Measurements from ENCODE around the gene ETV7.
A peak's percentile ranks its signal among the peaks of the same experiment; 100 is the strongest.
"Not testable (repeated sequence)": the region's sequence is repeated elsewhere in the genome, so short reads cannot be mapped to it uniquely, and the experiment has no call there.

Gene ETV7

DNA sequence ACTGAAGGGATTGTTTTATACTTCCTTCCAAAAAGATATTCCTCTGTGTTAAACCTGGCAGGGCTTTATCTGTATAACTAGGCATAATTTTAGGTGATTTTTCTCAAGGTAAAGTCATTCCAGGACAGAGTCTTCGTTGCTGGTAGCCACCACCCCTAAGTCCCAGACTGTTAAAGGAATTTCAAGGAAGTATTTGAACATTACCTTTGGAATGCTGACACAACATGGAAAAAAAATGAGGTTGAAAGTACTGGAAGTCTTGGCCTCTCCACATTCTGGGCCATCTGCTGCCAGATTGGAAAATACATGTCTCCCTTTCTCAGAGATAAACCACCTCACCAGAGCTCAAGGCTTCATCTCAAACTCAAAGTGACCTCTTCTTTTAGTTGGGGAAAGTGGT, 27.0 kb upstream of the ETV7 start:
- Histone ChIP-seq H3K4me3 (ENCODE audit: low read depth in 1 of 2, low read length in 2 of 2) (no peak overlapping the region), H3K4me1 (ENCODE audit: control insufficient read depth in 1 of 2, insufficient read depth in 2 of 2, low read length in 2 of 2) (no peaks in the 10 kb centered on the region), H3K9me3 (ENCODE audit: control insufficient read depth in 1 of 2, low read length in 2 of 2) (no peaks in the 10 kb centered on the region), H3K36me3 (ENCODE audit: control insufficient read depth in 1 of 2, insufficient read depth in 2 of 2, low read length in 2 of 2) (no peaks in the 10 kb centered on the region), H3K27me3 (ENCODE audit: low read depth, low read length) (no peaks in the 10 kb centered on the region), H3K27ac (ENCODE audit: low read length) (no peak overlapping the region)

DNA sequence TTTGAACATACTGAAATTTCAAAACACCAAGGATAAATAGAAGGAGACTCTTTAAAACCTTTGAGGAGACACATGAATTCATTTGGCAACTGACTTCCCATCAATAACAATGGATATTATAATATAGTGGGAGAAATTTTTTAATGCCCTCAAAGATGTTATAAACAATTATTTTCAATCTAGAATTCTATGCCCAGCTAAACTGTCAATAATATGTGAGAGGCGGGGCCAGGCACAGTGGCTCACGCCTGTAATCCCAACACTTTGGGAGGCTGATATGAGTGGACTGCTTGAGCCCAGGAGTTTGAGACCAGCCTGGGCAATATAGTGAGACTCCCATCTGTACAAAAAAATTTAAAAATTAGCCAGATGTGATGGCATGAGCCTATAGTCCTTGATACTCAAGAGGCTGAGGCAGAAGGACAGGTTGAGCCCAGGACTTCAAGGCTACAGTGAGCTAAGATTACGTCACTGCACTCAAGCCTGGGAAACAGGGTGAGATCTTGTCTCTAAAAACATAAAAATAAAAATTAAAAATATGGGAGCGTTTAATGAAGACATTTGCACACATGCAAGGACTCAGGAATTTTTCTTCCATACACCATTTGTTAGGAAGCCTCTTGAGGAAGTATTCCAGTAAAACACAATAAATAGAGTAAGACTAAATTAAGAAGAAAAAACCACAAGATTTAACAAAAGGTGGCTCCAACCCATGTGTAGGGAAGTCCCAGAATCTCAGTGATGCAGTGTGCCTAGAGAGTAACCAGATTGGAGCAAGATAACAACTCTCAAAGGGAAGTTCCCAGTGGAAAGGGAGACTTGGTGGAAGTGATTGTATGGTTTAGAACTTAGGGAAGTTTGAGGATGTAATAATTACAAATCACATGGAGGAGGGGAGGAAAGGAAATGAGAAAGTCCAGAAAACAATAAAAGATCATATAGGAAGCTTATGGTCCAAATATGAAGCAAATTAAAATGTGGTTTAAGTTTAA, 26.3 kb upstream of the ETV7 start:
- no peak overlapping the region for H3K27ac ChIP-seq (ENCODE audit: low read length)
- H3K27me3 ChIP-seq (ENCODE audit: low read depth, low read length) = no peaks in the 10 kb centered on the region
- H3K9me3 ChIP-seq (ENCODE audit: control insufficient read depth in 1 of 2, low read length in 2 of 2) = no peaks in the 10 kb centered on the region
- H3K4me1 ChIP-seq (ENCODE audit: control insufficient read depth in 1 of 2, insufficient read depth in 2 of 2, low read length in 2 of 2) = no peaks in the 10 kb centered on the region
- no peak overlapping the region for H3K4me3 ChIP-seq (ENCODE audit: low read depth in 1 of 2, low read length in 2 of 2)
- H3K36me3 ChIP-seq (ENCODE audit: control insufficient read depth in 1 of 2, insufficient read depth in 2 of 2, low read length in 2 of 2) = no peaks in the 10 kb centered on the region

- not testable (repeated sequence) for H3K4me1 ChIP-seq (ENCODE audit: control insufficient read depth in 1 of 2, insufficient read depth in 2 of 2, low read length in 2 of 2); H3K9me3 ChIP-seq (ENCODE audit: control insufficient read depth in 1 of 2, low read length in 2 of 2); H3K36me3 ChIP-seq (ENCODE audit: control insufficient read depth in 1 of 2, insufficient read depth in 2 of 2, low read length in 2 of 2); H3K27ac ChIP-seq (ENCODE audit: low read length); H3K27me3 ChIP-seq (ENCODE audit: low read depth, low read length); H3K4me3 ChIP-seq (ENCODE audit: low read depth in 1 of 2, low read length in 2 of 2)
Measured at GRCh38 chr6:36409718-36410117, 22.2 kb upstream of the ETV7 start.

DNA sequence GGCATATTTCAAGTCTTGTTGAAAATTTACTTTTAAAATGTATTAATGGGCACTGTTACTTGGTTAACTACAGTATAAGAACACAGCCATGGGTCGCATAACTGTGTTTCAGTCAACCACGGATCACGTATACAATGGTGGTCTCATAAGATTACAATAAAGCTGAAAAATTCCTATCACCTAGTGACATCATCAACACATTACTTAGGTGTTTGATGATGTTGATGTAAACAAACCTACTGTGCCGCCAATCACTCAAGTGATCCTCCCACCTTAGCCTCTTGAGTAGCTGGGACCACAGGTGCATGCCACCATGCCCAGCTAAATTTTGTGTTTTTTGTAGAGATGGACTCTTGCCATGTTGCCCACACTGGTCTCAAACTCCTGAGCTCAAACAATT, 16.7 kb upstream of the ETV7 start:
- no peak overlapping the region for H3K27ac ChIP-seq (ENCODE audit: low read length)
- H3K4me1 ChIP-seq (ENCODE audit: control insufficient read depth in 1 of 2, insufficient read depth in 2 of 2, low read length in 2 of 2) = no peaks in the 10 kb centered on the region
- H3K9me3 ChIP-seq (ENCODE audit: control insufficient read depth in 1 of 2, low read length in 2 of 2) = no peaks in the 10 kb centered on the region
- no peaks in the 10 kb centered on the region for H3K27me3 ChIP-seq (ENCODE audit: low read depth, low read length)
- H3K4me3 ChIP-seq (ENCODE audit: low read depth in 1 of 2, low read length in 2 of 2) = no peak overlapping the region
- H3K36me3 ChIP-seq (ENCODE audit: control insufficient read depth in 1 of 2, insufficient read depth in 2 of 2, low read length in 2 of 2) = no peaks in the 10 kb centered on the region

GRCh38 chr6:36402481-36402880, 15.0 kb upstream of the ETV7 start:
- Histone ChIP-seq H3K36me3 (ENCODE audit: control insufficient read depth in 1 of 2, insufficient read depth in 2 of 2, low read length in 2 of 2) (no peaks in the 10 kb centered on the region), H3K27ac (ENCODE audit: low read length) (no peak overlapping the region), H3K4me3 (ENCODE audit: low read depth in 1 of 2, low read length in 2 of 2) (no peak overlapping the region), H3K9me3 (ENCODE audit: control insufficient read depth in 1 of 2, low read length in 2 of 2) (no peaks in the 10 kb centered on the region), H3K4me1 (ENCODE audit: control insufficient read depth in 1 of 2, insufficient read depth in 2 of 2, low read length in 2 of 2) (no peaks in the 10 kb centered on the region), H3K27me3 (ENCODE audit: low read depth, low read length) (no peaks in the 10 kb centered on the region)

GRCh38 chr6:36399970-36400369, 12.5 kb upstream of the ETV7 start:
- H3K4me3 ChIP-seq (ENCODE audit: low read depth in 1 of 2, low read length in 2 of 2) = no peak overlapping the region

DNA sequence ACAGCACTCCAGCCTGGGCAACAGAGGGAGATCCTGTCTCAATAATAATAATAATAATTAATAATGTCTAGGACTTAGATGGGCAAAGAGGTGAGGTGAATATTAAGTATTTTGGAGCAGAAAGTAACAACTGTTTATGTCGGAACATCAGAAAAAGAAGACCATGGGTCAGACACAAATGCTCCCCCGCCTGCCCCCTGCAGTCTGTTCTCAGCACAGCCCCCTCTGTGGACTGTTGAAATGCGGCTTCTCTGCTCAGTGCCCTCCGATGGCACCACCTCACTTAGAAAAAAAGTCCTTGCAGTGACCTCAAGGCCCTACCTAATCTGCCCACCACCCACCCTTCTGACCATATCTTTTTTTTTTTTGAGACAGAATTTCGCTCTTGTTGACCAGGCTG, 5.2 kb upstream of the ETV7 start:
- Histone ChIP-seq H3K27ac (ENCODE audit: low read length) (no peak overlapping the region), H3K27me3 (ENCODE audit: low read depth, low read length) (no peaks in the 10 kb centered on the region), H3K4me1 (ENCODE audit: control insufficient read depth in 1 of 2, insufficient read depth in 2 of 2, low read length in 2 of 2) (peaks cover 0 to 7% of the 10 kb centered on the region in 2 donors), H3K9me3 (ENCODE audit: control insufficient read depth in 1 of 2, low read length in 2 of 2) (no peaks in the 10 kb centered on the region), H3K4me3 (ENCODE audit: low read depth in 1 of 2, low read length in 2 of 2) (no peak overlapping the region), H3K36me3 (ENCODE audit: control insufficient read depth in 1 of 2, insufficient read depth in 2 of 2, low read length in 2 of 2) (no peaks in the 10 kb centered on the region)

More at GRCh38 chr6:36399970-36400369, 12.5 kb upstream of the ETV7 start:
- no peaks in the 10 kb centered on the region for H3K9me3 ChIP-seq (ENCODE audit: control insufficient read depth in 1 of 2, low read length in 2 of 2)
- no peaks in the 10 kb centered on the region for H3K36me3 ChIP-seq (ENCODE audit: control insufficient read depth in 1 of 2, insufficient read depth in 2 of 2, low read length in 2 of 2)
- no peaks in the 10 kb centered on the region for H3K4me1 ChIP-seq (ENCODE audit: control insufficient read depth in 1 of 2, insufficient read depth in 2 of 2, low read length in 2 of 2)
- no peak overlapping the region for H3K27ac ChIP-seq (ENCODE audit: low read length)
- H3K27me3 ChIP-seq (ENCODE audit: low read depth, low read length) = no peaks in the 10 kb centered on the region

DNA sequence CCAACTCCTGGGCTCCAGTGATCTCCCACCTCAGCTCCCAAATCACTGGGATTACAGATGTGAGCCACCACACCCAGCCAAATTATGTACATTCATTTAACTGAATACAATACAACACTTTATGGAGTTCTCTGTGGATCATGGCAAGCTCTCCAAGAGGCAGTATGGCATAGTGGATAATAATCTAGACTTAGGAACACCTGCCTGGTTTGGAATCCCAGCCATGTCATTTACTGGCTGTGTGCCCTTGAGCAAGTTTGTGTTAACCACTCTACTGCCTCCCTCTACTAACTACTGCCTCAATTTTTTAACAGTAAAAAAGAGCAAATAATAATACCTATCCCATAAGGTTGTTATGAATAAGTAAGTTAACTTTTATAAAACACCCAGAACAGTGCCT, 1.9 kb upstream of the ETV7 start:
- Histone ChIP-seq H3K27ac (ENCODE audit: low read length) (no peak overlapping the region), H3K4me1 (ENCODE audit: control insufficient read depth in 1 of 2, insufficient read depth in 2 of 2, low read length in 2 of 2) (peaks cover 0 to 7% of the 10 kb centered on the region in 2 donors), H3K4me3 (ENCODE audit: low read depth in 1 of 2, low read length in 2 of 2) (no peak overlapping the region), H3K36me3 (ENCODE audit: control insufficient read depth in 1 of 2, insufficient read depth in 2 of 2, low read length in 2 of 2) (no peaks in the 10 kb centered on the region), H3K27me3 (ENCODE audit: low read depth, low read length) (no peaks in the 10 kb centered on the region), H3K9me3 (ENCODE audit: control insufficient read depth in 1 of 2, low read length in 2 of 2) (no peaks in the 10 kb centered on the region)

DNA sequence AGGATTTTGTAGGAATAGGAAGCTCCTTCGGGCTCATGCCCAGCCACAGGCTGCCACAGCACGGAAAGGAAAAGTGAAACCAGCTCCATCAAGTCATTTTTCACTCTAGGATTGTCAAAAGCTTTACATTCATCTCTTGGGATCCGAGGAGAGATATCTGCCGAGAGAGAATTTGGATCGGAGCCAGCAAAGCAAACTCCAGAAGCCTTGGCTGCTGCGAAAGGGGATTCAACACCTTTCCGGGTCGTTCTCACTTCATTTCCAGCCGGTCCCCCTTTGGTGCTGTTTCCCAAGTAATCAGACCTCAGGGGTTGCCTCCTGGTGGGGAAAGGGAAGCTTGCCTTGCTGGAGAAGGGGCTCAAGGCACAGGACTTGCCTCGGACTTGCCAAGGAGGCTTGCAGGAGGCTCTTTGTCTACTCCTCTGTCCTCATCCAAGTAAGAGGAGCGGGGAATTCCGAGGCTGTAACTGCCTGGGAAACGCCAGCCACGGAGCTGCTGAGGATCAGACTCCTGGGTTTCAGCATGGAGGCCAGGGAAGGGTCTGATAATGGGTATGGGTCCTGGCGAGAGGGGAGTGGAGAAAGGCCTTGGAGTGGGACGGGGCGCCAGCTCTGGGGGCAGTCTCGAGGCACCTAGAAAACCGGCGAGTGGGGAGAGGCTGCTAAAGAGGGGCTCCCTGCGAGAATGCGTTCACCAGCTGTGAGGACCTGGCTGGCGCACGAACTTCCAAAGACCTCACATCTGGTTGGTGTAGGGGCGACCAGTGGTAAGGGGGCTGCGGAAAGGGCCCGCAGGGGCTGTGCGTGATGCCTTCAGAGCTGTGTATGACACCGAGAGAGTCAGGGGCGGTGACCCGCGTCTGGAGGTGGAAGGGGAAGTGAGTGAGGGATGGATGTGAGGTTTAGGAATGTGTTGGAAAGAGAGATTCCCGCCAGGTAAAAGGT, 702 bp downstream of the ETV7 start:
- peak overlapping the region; percentile 77 for H3K27ac ChIP-seq (ENCODE audit: low read length)
- H3K36me3 ChIP-seq (ENCODE audit: control insufficient read depth in 1 of 2, insufficient read depth in 2 of 2, low read length in 2 of 2) = no peaks in the 10 kb centered on the region
- H3K9me3 ChIP-seq (ENCODE audit: control insufficient read depth in 1 of 2, low read length in 2 of 2) = no peaks in the 10 kb centered on the region

DNA sequence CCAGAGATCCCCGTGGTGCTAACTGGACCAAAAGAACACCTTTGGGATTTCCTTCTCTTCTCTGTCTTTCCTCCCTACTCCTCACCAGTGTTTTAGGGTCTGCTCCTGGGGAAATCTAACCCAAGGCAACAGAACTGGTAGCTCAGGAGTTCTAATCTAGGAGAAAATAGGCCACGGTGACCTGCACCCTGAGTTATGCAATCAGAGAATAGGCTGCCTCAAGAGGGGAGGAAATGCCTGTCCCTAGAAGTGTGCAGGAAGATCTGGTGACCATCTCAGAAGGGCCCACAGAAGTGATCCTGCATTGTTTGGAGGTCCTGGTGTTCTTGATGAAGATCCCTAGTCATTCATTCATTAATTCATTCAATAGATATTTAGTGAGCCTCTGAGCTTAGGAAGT, 3.4 kb downstream of the ETV7 start:
- no peaks in the 10 kb centered on the region for H3K9me3 ChIP-seq (ENCODE audit: control insufficient read depth in 1 of 2, low read length in 2 of 2)
- no peak overlapping the region for H3K4me3 ChIP-seq (ENCODE audit: low read depth in 1 of 2, low read length in 2 of 2)
- no peaks in the 10 kb centered on the region for H3K36me3 ChIP-seq (ENCODE audit: control insufficient read depth in 1 of 2, insufficient read depth in 2 of 2, low read length in 2 of 2)

More for the DNA sequence above, 702 bp downstream of the ETV7 start:
- Histone ChIP-seq H3K4me3 (ENCODE audit: low read depth in 1 of 2, low read length in 2 of 2) (peak overlapping the region; percentile 78 to 94), H3K27me3 (ENCODE audit: low read depth, low read length) (no peaks in the 10 kb centered on the region), H3K4me1 (ENCODE audit: control insufficient read depth in 1 of 2, insufficient read depth in 2 of 2, low read length in 2 of 2) (peaks cover 0 to 7% of the 10 kb centered on the region in 2 donors)

DNA sequence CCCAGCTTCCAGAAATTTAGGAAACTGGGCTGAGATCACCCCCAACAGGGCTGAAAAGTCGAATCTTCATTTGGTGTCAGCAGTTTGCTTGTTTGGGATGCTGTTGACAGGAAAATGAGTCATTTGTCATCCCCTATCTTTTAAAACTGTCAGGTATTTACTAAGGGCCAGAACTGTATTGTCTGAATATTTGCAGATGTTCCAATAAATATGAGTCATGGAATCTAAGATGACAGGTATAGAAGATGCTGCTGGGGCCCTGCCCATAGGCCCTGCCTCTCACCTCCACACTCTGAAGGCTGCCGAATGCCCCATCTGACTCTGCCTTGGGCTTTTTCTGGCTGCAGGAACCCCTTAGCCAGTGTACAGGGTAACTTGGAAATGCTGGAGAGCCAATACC, 3.9 kb downstream of the ETV7 start:
- Histone ChIP-seq H3K27me3 (ENCODE audit: low read depth, low read length) (no peaks in the 10 kb centered on the region), H3K4me1 (ENCODE audit: control insufficient read depth in 1 of 2, insufficient read depth in 2 of 2, low read length in 2 of 2) (peaks cover 0 to 7% of the 10 kb centered on the region in 2 donors), H3K36me3 (ENCODE audit: control insufficient read depth in 1 of 2, insufficient read depth in 2 of 2, low read length in 2 of 2) (no peaks in the 10 kb centered on the region), H3K9me3 (ENCODE audit: control insufficient read depth in 1 of 2, low read length in 2 of 2) (no peaks in the 10 kb centered on the region), H3K27ac (ENCODE audit: low read length) (no peak overlapping the region), H3K4me3 (ENCODE audit: low read depth in 1 of 2, low read length in 2 of 2) (no peak overlapping the region)

More for the DNA sequence above, 3.4 kb downstream of the ETV7 start:
- Histone ChIP-seq H3K4me1 (ENCODE audit: control insufficient read depth in 1 of 2, insufficient read depth in 2 of 2, low read length in 2 of 2) (peaks cover 0 to 7% of the 10 kb centered on the region in 2 donors), H3K27me3 (ENCODE audit: low read depth, low read length) (no peaks in the 10 kb centered on the region), H3K27ac (ENCODE audit: low read length) (no peak overlapping the region)

Measured in muscle layer of duodenum (tissue), 2 donors.